ENCODE results near the gene IL21R. TPM values are rescaled to one million over a fixed set of nuclear protein-coding genes. Genes with fewer than 3 reads are reported as not detected.

The IL21R gene
- total and polyA plus RNA-seq, 12 donors: 0.08 to 2.6 (median 0.42) TPM; not detected in 1

GRCh38 chr16:27386674-27387073, 15.3 kb upstream of the IL21R start:
- DNase-seq: peak in 2 of 7 donors; percentile 1 to 9
- Histone ChIP-seq H3K4me1 (replicated peaks in 1 of 2) (no peaks in the 10 kb centered on the region), H3K27me3 (no peaks in the 10 kb centered on the region), H3K36me3 (replicated peaks in 1 of 2) (no peaks in the 10 kb centered on the region), H3K9me3 (replicated peaks in 1 of 3) (no peaks in the 10 kb centered on the region), H3K4me3 (no peak overlapping the region), H3K27ac (no peak overlapping the region)
- 66 to 79% (median 75%) methylated on average over 4 of the region's 4 CpGs for WGBS, 4 donors
- intact Hi-C loops (cut with DNase I): no loop called here
- TF ChIP-seq CTCF (IDR thresholded peaks at IDR 0.05) (no peak), POLR2A (IDR thresholded peaks at IDR 0.05) (no peak)

- H3K4me1 ChIP-seq (replicated peaks in 1 of 2): no peaks in the 10 kb centered on the region
- H3K9me3 ChIP-seq (replicated peaks in 1 of 3): no peaks in the 10 kb centered on the region
- H3K36me3 ChIP-seq (replicated peaks in 1 of 2): no peaks in the 10 kb centered on the region
- no peak overlapping the region for H3K4me3 ChIP-seq
- H3K27ac ChIP-seq: no peak overlapping the region
- no peaks in the 10 kb centered on the region for H3K27me3 ChIP-seq
- TF ChIP-seq POLR2A (IDR thresholded peaks at IDR 0.05): no peak
- no peak for TF ChIP-seq CTCF (IDR thresholded peaks at IDR 0.05)
- intact Hi-C loops (cut with DNase I): no loop called here
- 63 to 95% (median 91%) methylated on average over 1 of the region's 1 CpG for WGBS, 4 donors
- no peak for DNase-seq
Measured at GRCh38 chr16:27387724-27388123, 14.2 kb upstream of the IL21R start.

- intact Hi-C loops (cut with DNase I): no loop called here
Measured at GRCh38 chr16:27389272-27389961, 12.6 kb upstream of the IL21R start.

DNA sequence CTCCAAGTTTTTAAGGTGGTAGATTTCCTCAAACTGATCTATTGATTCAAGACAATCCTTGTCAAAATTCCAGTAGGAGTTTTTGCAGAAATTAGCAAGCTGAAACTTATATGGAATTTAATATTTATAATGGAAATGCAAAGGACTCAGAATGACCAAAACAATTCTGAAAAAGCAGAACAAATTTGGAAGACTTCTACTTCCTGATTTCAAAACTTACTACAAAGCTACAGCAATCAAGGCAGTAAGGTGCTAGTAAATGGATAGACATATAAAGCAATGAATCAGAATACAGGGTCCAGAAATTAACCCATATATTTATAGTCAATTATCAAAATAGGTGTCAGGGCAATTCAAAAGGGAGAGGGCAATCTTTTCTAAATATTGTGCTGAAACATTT, 11.8 kb upstream of the IL21R start:
- intact Hi-C loops (cut with DNase I): no loop called here
- Histone ChIP-seq H3K4me3 (no peak overlapping the region), H3K4me1 (replicated peaks in 1 of 2) (no peaks in the 10 kb centered on the region), H3K27me3 (no peaks in the 10 kb centered on the region), H3K36me3 (replicated peaks in 1 of 2) (no peaks in the 10 kb centered on the region), H3K9me3 (replicated peaks in 1 of 3) (no peaks in the 10 kb centered on the region), H3K27ac (no peak overlapping the region)
- TF ChIP-seq CTCF (IDR thresholded peaks at IDR 0.05) (no peak), POLR2A (IDR thresholded peaks at IDR 0.05) (no peak)
- no peak for DNase-seq

More at GRCh38 chr16:27389272-27389961, 12.6 kb upstream of the IL21R start:
- peak in 3 of 7 donors; percentile 4 to 23 (median 13) for DNase-seq
- TF ChIP-seq CTCF (IDR thresholded peaks at IDR 0.05) (no peak), POLR2A (IDR thresholded peaks at IDR 0.05) (no peak)
- no peak overlapping the region for H3K27ac ChIP-seq
- no peaks in the 10 kb centered on the region for H3K9me3 ChIP-seq (replicated peaks in 1 of 3)
- H3K27me3 ChIP-seq: no peaks in the 10 kb centered on the region
- H3K4me3 ChIP-seq: no peak overlapping the region
- H3K4me1 ChIP-seq (replicated peaks in 1 of 2): no peaks in the 10 kb centered on the region
- WGBS, 4 donors: 68 to 81% (median 75%) methylated on average over 8 of the region's 8 CpGs
- H3K36me3 ChIP-seq (replicated peaks in 1 of 2): no peaks in the 10 kb centered on the region

All from adrenal gland (tissue), 12 donors.